DMS53 treated with DMSO at 0.1 percent for 48 hours (cell line): ENCODE measurements around the gene TUT7.
"Not testable (repeated sequence)": the region's sequence is repeated elsewhere in the genome, so short reads cannot be mapped to it uniquely, and the experiment has no call there.

ENCODE experiments used
- DNase-seq: peaks from one replicate; lab custom pipeline; 2025; ENCODE audit not compliant: unreplicated experiment; lab: John Stamatoyannopoulos, UW

TUT7 gene

GRCh38 chr9:86349271-86349670 lies 4.9 kb downstream of the TUT7 start:
- DNase-seq, result no peak

- no peak for DNase-seq
Observed at GRCh38 chr9:86347991-86348390, 6.2 kb downstream of the TUT7 start.

- no peak for DNase-seq
Observed at GRCh38 chr9:86344818-86345217, 9.4 kb downstream of the TUT7 start.

GRCh38 chr9:86342269-86342668 lies 11.9 kb downstream of the TUT7 start:
- no peak for DNase-seq

GRCh38 chr9:86341007-86341491 lies 13.2 kb downstream of the TUT7 start:
- no peak for DNase-seq

- DNase-seq, result no peak
Observed at GRCh38 chr9:86340356-86341006, 13.7 kb downstream of the TUT7 start.

- DNase-seq, result no peak
Observed at GRCh38 chr9:86337469-86338108, 16.6 kb downstream of the TUT7 start.

- no peak for DNase-seq
Observed at GRCh38 chr9:86336058-86336457, 18.2 kb downstream of the TUT7 start.

GRCh38 chr9:86333651-86334050 lies 20.6 kb downstream of the TUT7 start:
- DNase-seq, result no peak

- no peak for DNase-seq
Observed at GRCh38 chr9:86330186-86330585, 24.0 kb downstream of the TUT7 start.

GRCh38 chr9:86329649-86330048 lies 24.6 kb downstream of the TUT7 start:
- DNase-seq, result no peak

- DNase-seq, result no peak
Observed at GRCh38 chr9:86328156-86328555, 26.1 kb downstream of the TUT7 start.

- no peak for DNase-seq
Observed at GRCh38 chr9:86326536-86326935, 27.7 kb downstream of the TUT7 start.

- no peak for DNase-seq
Observed at GRCh38 chr9:86324901-86325300, 29.3 kb downstream of the TUT7 start.

GRCh38 chr9:86324308-86324707 lies 29.9 kb downstream of the TUT7 start:
- no peak for DNase-seq

GRCh38 chr9:86322973-86323644 lies 31.1 kb downstream of the TUT7 start:
- no peak for DNase-seq

- no peak for DNase-seq
Observed at GRCh38 chr9:86321373-86321772, 32.8 kb downstream of the TUT7 start.

GRCh38 chr9:86318187-86318586 lies 36.0 kb downstream of the TUT7 start:
- no peak for DNase-seq

- DNase-seq, result no peak
Observed at GRCh38 chr9:86315078-86315477, 39.1 kb downstream of the TUT7 start.

- DNase-seq, result not testable (repeated sequence)
Observed at GRCh38 chr9:86312959-86313358, 41.3 kb downstream of the TUT7 start.

- DNase-seq, result no peak
Observed at GRCh38 chr9:86308687-86309086, 45.5 kb downstream of the TUT7 start.

GRCh38 chr9:86304236-86304730 lies 49.9 kb downstream of the TUT7 start:
- DNase-seq, result no peak
